Prostate gland (tissue), 2 donors: ENCODE data around the gene PRCD.

ENCODE experiments used
- CTCF ChIP-seq, 4 experiments: fragments of 200-600 bp in 2 of 4; fragments of 450-650 bp in 2 of 4; sonication (generic) in 2 of 4; IDR thresholded peaks; 1 replicate in 3 of 4; 2 replicates in 1 of 4; pipeline ENCODE4 v1.5.1; 2016 to 2019; ENCODE audit warnings: antibody characterized with exemption in 4 of 4, mild to moderate bottlenecking in 2 of 4, moderate library complexity in 2 of 4
- POLR2A ChIP-seq: fragments of 450-650 bp; IDR thresholded peaks from one replicate; pipeline ENCODE4 v1.6.1; 2016; ENCODE audit warnings: antibody characterized with exemption, mild to moderate bottlenecking

DNA sequence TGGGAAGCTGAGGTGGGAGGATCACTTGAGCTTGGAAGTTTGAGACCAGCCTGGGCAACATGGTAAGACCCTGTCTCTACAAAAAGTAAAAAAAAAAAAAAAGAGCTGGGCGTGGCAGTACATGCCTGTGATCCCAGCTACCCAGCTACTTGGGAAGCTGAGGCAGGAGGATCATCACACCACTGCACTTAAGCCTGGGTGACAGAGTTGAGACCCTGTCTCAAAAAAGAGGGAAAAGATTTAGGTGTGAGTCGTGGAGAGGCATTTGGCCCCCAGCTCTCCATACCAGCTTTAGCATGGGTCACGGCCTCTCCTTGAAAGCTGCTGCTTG lies 26.7 kb downstream of the PRCD start:
- TF ChIP-seq POLR2A (no peak), CTCF (IDR thresholded peaks at IDR 0.05) (no peak)
